GM12892 (cell line): Measurements from ENCODE around the gene ZNF532.
"Not testable (repeated sequence)": the region's sequence is repeated elsewhere in the genome, so short reads cannot be mapped to it uniquely, and the experiment has no call there.

Source experiments
- DNase-seq: peaks from one replicate; pipeline ENCODE4 v3.0.0; 2011; ENCODE audit not compliant: insufficient read length
- FAIRE-seq: peaks from 2 replicates; lab custom pipeline; 2011; peaks lifted over from hg19 to GRCh38; lab: Jason Lieb, UNC
- POLR2A ChIP-seq: IDR thresholded peaks from 2 replicates; pipeline ENCODE4 v1.6.1; 2011; ENCODE audit warnings: low read depth, low read length, control low read depth
- POLR2AphosphoS5 ChIP-seq: IDR thresholded peaks from 2 replicates; pipeline ENCODE4 v1.6.1; 2011; ENCODE audit warnings: low read depth, low read length, control low read depth
- TAF1 ChIP-seq: IDR thresholded peaks from 2 replicates; pipeline ENCODE4 v1.6.1; 2011; ENCODE audit warnings: low read depth, mild to moderate bottlenecking, control low read depth, low read length, borderline replicate concordance

The ZNF532 gene

GRCh38 chr18:58838946-58839345 is 25.7 kb upstream of the ZNF532 start:
- no peak for FAIRE-seq
- DNase-seq, result no peak
- TF ChIP-seq POLR2AphosphoS5 (no peak), POLR2A (no peak), TAF1 (no peak)

GRCh38 chr18:58842978-58843687 is 21.5 kb upstream of the ZNF532 start:
- DNase-seq (no peak), FAIRE-seq (no peak)
- TF ChIP-seq POLR2A (no peak), POLR2AphosphoS5 (no peak), TAF1 (no peak)

GRCh38 chr18:58843688-58844035 is 21.0 kb upstream of the ZNF532 start:
- FAIRE-seq (no peak), DNase-seq (no peak)
- TF ChIP-seq TAF1, result no peak
- no peak for TF ChIP-seq POLR2AphosphoS5
- TF ChIP-seq POLR2A, result no peak

- FAIRE-seq, result no peak
- no peak for TF ChIP-seq POLR2AphosphoS5
- no peak for DNase-seq
Observed at GRCh38 chr18:58844871-58845270, 19.8 kb upstream of the ZNF532 start.

- TF ChIP-seq POLR2AphosphoS5 (no peak), POLR2A (no peak)
Observed at GRCh38 chr18:58845928-58846724, 18.6 kb upstream of the ZNF532 start.

GRCh38 chr18:58847383-58848071 is 17.1 kb upstream of the ZNF532 start:
- peak; percentile 48 for FAIRE-seq
- TF ChIP-seq POLR2A (no peak), POLR2AphosphoS5 (no peak), TAF1 (no peak)
- DNase-seq, result peak; percentile 33

More at GRCh38 chr18:58845928-58846724, 18.6 kb upstream of the ZNF532 start:
- FAIRE-seq (no peak), DNase-seq (no peak)

GRCh38 chr18:58848685-58849084 is 16.0 kb upstream of the ZNF532 start:
- no peak for FAIRE-seq
- no peak for DNase-seq
- no peak for TF ChIP-seq TAF1
- TF ChIP-seq POLR2A, result no peak
- no peak for TF ChIP-seq POLR2AphosphoS5

- no peak for FAIRE-seq
- TF ChIP-seq TAF1, result no peak
- TF ChIP-seq POLR2AphosphoS5, result no peak
- TF ChIP-seq POLR2A, result no peak
- DNase-seq, result no peak
Observed at GRCh38 chr18:58850786-58851469, 13.7 kb upstream of the ZNF532 start.

- no peak for DNase-seq
- FAIRE-seq, result no peak
- TF ChIP-seq POLR2A (no peak), POLR2AphosphoS5 (no peak), TAF1 (no peak)
Observed at GRCh38 chr18:58851856-58852255, 12.8 kb upstream of the ZNF532 start.

- FAIRE-seq (no peak), DNase-seq (no peak)
- TF ChIP-seq POLR2A (no peak), POLR2AphosphoS5 (no peak), TAF1 (no peak)
Observed at GRCh38 chr18:58852629-58853028, 12.0 kb upstream of the ZNF532 start.

GRCh38 chr18:58853561-58853960 is 11.1 kb upstream of the ZNF532 start:
- no peak for DNase-seq
- TF ChIP-seq POLR2AphosphoS5 (no peak), POLR2A (no peak), TAF1 (no peak)
- no peak for FAIRE-seq

GRCh38 chr18:58855521-58855920 is 9.2 kb upstream of the ZNF532 start:
- not testable (repeated sequence) for FAIRE-seq, DNase-seq
